Sigmoid colon (tissue), 7 donors: Measurements from ENCODE around the gene GAL3ST2. TPM values are rescaled to one million over a fixed set of nuclear protein-coding genes. Genes with fewer than 3 reads are reported as not detected.

Source experiments
- DNase-seq: peaks from one replicate; pipeline ENCODE4 v3.0.0-alpha.2; 2019
- H3K27ac ChIP-seq, 4 donors: fragments of 200-600 bp; sonication (generic); one replicate each; pipeline ENCODE4 v1.5.1; 2016 to 2019; ENCODE audit warnings: mild to moderate bottlenecking in 1 of 4
- H3K27me3 ChIP-seq, 3 donors: fragments of 200-600 bp; sonication (generic); one replicate each; pipeline ENCODE4 v1.5.1; 2019; ENCODE audit warnings: mild to moderate bottlenecking in 1 of 3
- H3K36me3 ChIP-seq, 4 donors: fragments of 200-600 bp; sonication (generic); one replicate each; pipeline ENCODE4 v1.5.1; 2016 to 2019
- H3K4me1 ChIP-seq, 4 donors: fragments of 200-600 bp; sonication (generic); one replicate each; pipeline ENCODE4 v1.5.1; 2017 to 2019
- H3K4me3 ChIP-seq, 4 donors: fragments of 200-600 bp; sonication (generic); one replicate each; pipeline ENCODE4 v1.5.1; 2017 to 2019; ENCODE audit warnings: mild to moderate bottlenecking in 2 of 4, moderate library complexity in 1 of 4
- H3K9me3 ChIP-seq, 4 donors: fragments of 200-600 bp in 3 of 4; sonication (generic) in 3 of 4; one replicate each; pipeline versions ENCODE4 v1.5.1 to v1.6.1; 2013 to 2019
- CTCF ChIP-seq, 4 experiments: fragments of 450-650 bp in 3 of 4; fragments of 200-600 bp in 1 of 4; IDR thresholded peaks; one replicate each; pipeline ENCODE4 v1.5.1; 2016 to 2019; ENCODE audit warnings: antibody characterized with exemption in 4 of 4, mild to moderate bottlenecking in 3 of 4, moderate library complexity in 2 of 4
- EP300 ChIP-seq, 4 donors: sonication (generic); formaldehyde crosslinking; IDR thresholded peaks; one replicate each; pipeline ENCODE4 v1.6.1; 2017; ENCODE audit warnings: antibody characterized with exemption in 4 of 4
- POLR2A ChIP-seq, 2 donors: fragments of 450-650 bp; IDR thresholded peaks; one replicate each; pipeline ENCODE4 v1.6.1; 2016; ENCODE audit warnings: antibody characterized with exemption in 2 of 2, mild to moderate bottlenecking in 2 of 2, moderate library complexity in 2 of 2
- POLR2AphosphoS5 ChIP-seq, 4 donors: sonication (generic); formaldehyde crosslinking; IDR thresholded peaks; one replicate each; pipeline ENCODE4 v1.6.1; 2017; ENCODE audit warnings: antibody characterized with exemption in 4 of 4
- WGBS, 2 donors: extraction: QIAGEN DNeasy Blood & Tissue Kit; methylation state at CpG; one replicate each; pipeline ENCODE4 v1.1.7; 2013; 5-methylcytosine and 5-hydroxymethylcytosine counted together
- intact Hi-C: fragments of 100-400 bp; cut with DNase I; formaldehyde crosslinking; loops from one replicate; pipeline ENCODE4 v1.15.1; 2023
- polyA plus RNA-seq, 3 donors: library from polyadenylated mRNA; stranded (reverse); fragments of 200-250 nt; gene quantifications; one replicate each; pipeline ENCODE4 v1.2.3, GENCODE V29; 2013
- total RNA-seq, 4 donors: library from RNA; depleted of rRNA; stranded (reverse); fragments of >200 nt; gene quantifications; one replicate each; pipeline ENCODE4 v1.1.0, GENCODE V29; 2016
- donor health status: healthy with polysubstance abuse.
- donor health status: Bipolar disorder and iron deficiency.
- donor health status: healthy.

Gene GAL3ST2
- total and polyA plus RNA-seq, 7 donors = 0.33 to 13.6 (median 3.0) TPM; not detected in 2

DNA sequence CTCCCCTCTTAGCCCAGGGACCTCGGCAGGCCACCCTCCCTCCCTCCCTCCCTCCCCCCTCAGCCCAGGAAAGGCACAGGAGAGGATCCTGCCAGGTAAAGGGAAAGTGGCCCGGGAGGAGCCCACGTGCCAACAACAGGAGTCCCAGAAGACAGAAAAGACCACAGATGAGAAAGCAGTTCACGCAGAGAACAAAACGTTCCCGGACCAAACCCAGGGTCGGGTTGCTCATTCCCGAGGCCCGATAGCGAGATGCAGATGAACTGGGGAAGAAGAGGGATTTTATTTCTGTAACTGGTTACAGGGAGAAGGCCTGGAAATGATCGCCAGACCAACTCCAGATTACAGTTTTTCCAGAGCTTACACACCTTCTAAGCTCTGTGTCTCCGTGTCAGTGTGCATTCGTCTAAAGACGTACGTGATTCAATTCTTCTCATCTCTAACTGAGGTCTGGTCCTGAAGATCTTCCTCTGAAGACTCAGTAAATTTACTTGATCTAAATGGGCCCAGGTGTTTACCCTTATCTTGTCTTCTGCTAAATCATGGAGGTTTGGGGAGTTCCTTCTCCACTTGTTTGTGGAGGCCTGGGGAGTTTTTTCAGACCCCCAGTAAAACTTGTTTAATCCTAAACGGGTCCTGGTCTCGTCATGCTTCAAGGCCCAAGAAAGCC, 31.6 kb downstream of the GAL3ST2 start:
- intact Hi-C loops = no loop called here
- Histone ChIP-seq H3K9me3 (no peaks in the 10 kb centered on the region), H3K27me3 (peaks cover 13 to 18% (median 15%) of the 10 kb centered on the region in 3 donors), H3K27ac (no peak overlapping the region), H3K4me1 (peaks cover 2 to 18% (median 15%) of the 10 kb centered on the region in 4 donors), H3K4me3 (no peak overlapping the region), H3K36me3 (no peaks in the 10 kb centered on the region)
- WGBS, 2 donors = 53 to 75% methylated on average over 17 of the region's 17 CpGs
- DNase-seq = no peak
- no peak for TF ChIP-seq EP300 (IDR thresholded peaks at IDR 0.05)
- no peak for TF ChIP-seq CTCF (IDR thresholded peaks at IDR 0.05)
- no peak for TF ChIP-seq POLR2A (IDR thresholded peaks at IDR 0.05)
- no peak for TF ChIP-seq POLR2AphosphoS5 (IDR thresholded peaks at IDR 0.05)

DNA sequence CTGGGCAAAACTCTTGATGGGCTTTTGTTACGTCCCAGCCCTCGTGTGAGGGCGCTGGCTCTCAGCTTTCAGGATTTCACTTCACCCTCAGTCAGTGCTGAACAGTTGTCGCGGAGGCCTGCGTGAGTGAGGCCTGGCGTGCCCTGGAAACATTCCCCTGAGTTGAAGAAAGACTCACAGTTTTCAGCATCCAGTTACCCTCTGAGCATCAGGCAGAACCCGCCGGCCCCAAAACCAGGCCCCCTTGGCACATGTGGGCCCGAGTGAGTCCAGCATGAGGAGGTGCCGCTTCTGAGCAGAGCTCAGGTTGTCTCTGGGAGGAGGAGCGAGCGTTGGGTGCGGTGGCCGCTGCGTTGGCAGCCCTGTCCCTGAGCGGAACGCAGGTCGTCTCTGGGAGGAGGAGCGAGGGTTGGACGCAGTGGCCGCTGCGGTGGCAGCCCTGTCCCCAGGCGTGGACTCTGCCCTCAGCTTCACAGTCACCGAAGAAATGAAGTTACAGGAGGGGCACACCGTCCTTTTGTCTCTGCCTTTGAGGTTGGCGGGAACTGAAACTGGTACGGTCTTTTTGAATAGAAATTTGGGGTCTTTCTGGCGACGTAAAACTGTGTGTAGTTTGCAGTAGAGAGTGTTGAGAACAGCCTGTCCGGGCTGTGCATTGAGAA, 32.2 kb downstream of the GAL3ST2 start, which contains the start of gene NEU4:
Gene NEU4 (plus strand): TSS at position 473 of the 662 bp plus-strand sequence. CDS start 5,292 bp downstream, outside the sequence.
- H3K27me3 ChIP-seq = peaks cover 9 to 14% (median 9%) of the 10 kb centered on the region in 3 donors
- no peak for DNase-seq
- H3K4me3 ChIP-seq = no peak within 1 kb of the TSS
- peaks cover 0 to 11% (median 8%) of the 10 kb centered on the region in 4 donors for H3K4me1 ChIP-seq
- H3K36me3 ChIP-seq = no peaks in the 10 kb centered on the region
- 31 to 79% methylated on average over 31 of the region's 31 CpGs for WGBS, 2 donors
- no peak within 1 kb of the TSS for H3K27ac ChIP-seq
- TF ChIP-seq POLR2A (IDR thresholded peaks at IDR 0.05) (peak in 1 of 2 donors; percentile 21), CTCF (IDR thresholded peaks at IDR 0.05) (no peak), EP300 (IDR thresholded peaks at IDR 0.05) (no peak), POLR2AphosphoS5 (IDR thresholded peaks at IDR 0.05) (no peak)
- intact Hi-C loops = no loop called here
- H3K9me3 ChIP-seq = no peaks in the 10 kb centered on the region

- peaks cover under 1 to 8% (median 2%) of the 10 kb centered on the region in 3 donors for H3K27me3 ChIP-seq
Measured at GRCh38 chr2:241809383-241810306, 33.0 kb downstream of the GAL3ST2 start.

More at GRCh38 chr2:241809383-241810306, 33.0 kb downstream of the GAL3ST2 start:
- 64 to 82% methylated on average over 29 of the region's 29 CpGs for WGBS, 2 donors
- Histone ChIP-seq H3K4me3 (no peak overlapping the region), H3K4me1 (peaks cover 0 to 3% (median 2%) of the 10 kb centered on the region in 4 donors), H3K9me3 (no peaks in the 10 kb centered on the region), H3K27ac (no peak overlapping the region), H3K36me3 (no peaks in the 10 kb centered on the region)
- no peak for DNase-seq
- no peak for TF ChIP-seq POLR2A (IDR thresholded peaks at IDR 0.05)
- no peak for TF ChIP-seq POLR2AphosphoS5 (IDR thresholded peaks at IDR 0.05)
- no peak for TF ChIP-seq CTCF (IDR thresholded peaks at IDR 0.05)
- TF ChIP-seq EP300 (IDR thresholded peaks at IDR 0.05) = no peak
- intact Hi-C loops = no loop called here
